ENCODE results near the gene ADPRM. TPM values are rescaled to one million over a fixed set of nuclear protein-coding genes. Genes with fewer than 3 reads are reported as not detected.

ADPRM gene
- polyA plus RNA-seq, 1 donor (not counting 4 experiments of a cell fraction or from before 2014, with no cell fraction given) = 15.0 TPM

DNA sequence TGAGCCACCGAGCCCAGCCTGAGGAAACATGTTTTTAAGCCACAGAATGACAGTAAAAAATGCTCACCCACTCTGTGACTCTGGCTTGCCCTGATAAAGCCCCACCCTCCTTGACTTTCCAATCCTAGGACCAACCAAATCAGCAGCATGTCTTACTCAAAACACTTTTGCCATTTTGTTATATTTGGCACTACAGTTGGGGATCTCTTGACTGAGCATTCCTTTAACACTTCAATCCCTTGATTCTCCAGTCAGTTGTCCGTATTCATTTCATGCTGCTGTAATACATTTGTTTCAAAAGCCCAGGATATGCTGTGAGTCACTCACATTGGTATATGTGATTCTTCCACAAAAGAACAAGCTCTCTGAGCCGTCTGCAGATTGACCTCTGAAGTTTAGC lies 48.4 kb upstream of the ADPRM start:
- H3K79me2 ChIP-seq (ENCODE audit: control insufficient read depth, insufficient read depth, low read length) = no peaks in the 10 kb centered on the region
- H3K4me1 ChIP-seq (ENCODE audit: control insufficient read depth, extremely low read depth, insufficient read depth, low read length) = no peaks in the 10 kb centered on the region
- no peaks in the 10 kb centered on the region for H3K9me1 ChIP-seq (ENCODE audit: control insufficient read depth, extremely low read depth, insufficient read depth, low read length)
- no peak overlapping the region for H3K4me2 ChIP-seq (ENCODE audit: control insufficient read depth, extremely low read depth, insufficient read depth, low read depth, low read length)
- H3K36me3 ChIP-seq (ENCODE audit: control insufficient read depth in 2 of 2, extremely low read depth in 1 of 2, insufficient read depth in 2 of 2, low read length in 2 of 2) = no peaks in the 10 kb centered on the region
- no peak overlapping the region for H2AFZ ChIP-seq (ENCODE audit: control insufficient read depth, low read length)
- FAIRE-seq = no peak
- no peak for DNase-seq (ENCODE audit: low read depth, low spot score)
- H3K27me3 ChIP-seq (ENCODE audit: control insufficient read depth, extremely low read depth, insufficient read depth, low read length) = no peaks in the 10 kb centered on the region
- dilution Hi-C loops (cut with MboI; ENCODE audit: extremely low pct_ligation_motif_present, low sequenced_read_pairs) = no loop called here
- no peak overlapping the region for H3K9ac ChIP-seq (ENCODE audit: control insufficient read depth, extremely low read depth, insufficient read depth, low read length)
- no peak for TF ChIP-seq EZH2 (IDR thresholded peaks at IDR 0.05; ENCODE audit: low read length)
- TF ChIP-seq, protein P1, sequence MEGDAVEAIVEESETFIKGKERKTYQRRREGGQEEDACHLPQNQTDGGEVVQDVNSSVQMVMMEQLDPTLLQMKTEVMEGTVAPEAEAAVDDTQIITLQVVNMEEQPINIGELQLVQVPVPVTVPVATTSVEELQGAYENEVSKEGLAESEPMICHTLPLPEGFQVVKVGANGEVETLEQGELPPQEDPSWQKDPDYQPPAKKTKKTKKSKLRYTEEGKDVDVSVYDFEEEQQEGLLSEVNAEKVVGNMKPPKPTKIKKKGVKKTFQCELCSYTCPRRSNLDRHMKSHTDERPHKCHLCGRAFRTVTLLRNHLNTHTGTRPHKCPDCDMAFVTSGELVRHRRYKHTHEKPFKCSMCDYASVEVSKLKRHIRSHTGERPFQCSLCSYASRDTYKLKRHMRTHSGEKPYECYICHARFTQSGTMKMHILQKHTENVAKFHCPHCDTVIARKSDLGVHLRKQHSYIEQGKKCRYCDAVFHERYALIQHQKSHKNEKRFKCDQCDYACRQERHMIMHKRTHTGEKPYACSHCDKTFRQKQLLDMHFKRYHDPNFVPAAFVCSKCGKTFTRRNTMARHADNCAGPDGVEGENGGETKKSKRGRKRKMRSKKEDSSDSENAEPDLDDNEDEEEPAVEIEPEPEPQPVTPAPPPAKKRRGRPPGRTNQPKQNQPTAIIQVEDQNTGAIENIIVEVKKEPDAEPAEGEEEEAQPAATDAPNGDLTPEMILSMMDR (optimal IDR thresholded peaks at IDR 0.05 in 1 of 3, IDR thresholded peaks at IDR 0.05 in 1 of 3, conservative IDR thresholded peaks at IDR 0.05 in 1 of 3; ENCODE audit: extremely low read depth in 1 of 3, insufficient read depth in 2 of 3, low read length in 3 of 3) = no peak
- no peaks in the 10 kb centered on the region for H4K20me1 ChIP-seq (ENCODE audit: control insufficient read depth, extremely low read depth, insufficient read depth, low read length)
- H3K4me3 ChIP-seq (ENCODE audit: control insufficient read depth in 2 of 3, extremely low read depth in 1 of 3, insufficient read depth in 2 of 3, low read depth in 1 of 3, low read length in 3 of 3) = no peak overlapping the region
- no peaks in the 10 kb centered on the region for H3K9me3 ChIP-seq (ENCODE audit: control insufficient read depth, low read depth, low read length)
- H3K27ac ChIP-seq (ENCODE audit: control insufficient read depth, insufficient read depth, low read length) = no peak overlapping the region

DNA sequence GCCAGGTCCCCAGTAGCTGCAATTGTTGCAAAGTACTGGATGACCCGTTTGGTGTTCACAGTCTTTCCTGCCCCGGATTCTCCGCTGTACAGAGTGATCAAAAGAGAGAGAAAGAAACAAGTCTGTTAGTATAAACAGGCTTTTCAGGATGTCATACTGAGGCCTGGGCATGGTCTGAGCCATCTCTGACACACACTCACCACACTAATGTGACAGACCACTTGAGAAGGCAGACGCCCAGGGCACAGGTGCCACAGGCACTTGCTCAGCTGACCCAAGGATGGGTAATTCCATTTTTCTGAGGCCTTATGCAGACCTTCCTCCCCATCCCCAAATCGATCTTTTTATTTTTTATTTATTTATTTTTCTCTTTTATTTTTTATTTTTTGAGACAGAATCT lies 47.8 kb upstream of the ADPRM start:
- H3K9me3 ChIP-seq (ENCODE audit: control insufficient read depth, low read depth, low read length) = no peaks in the 10 kb centered on the region

More for the DNA sequence above, 47.8 kb upstream of the ADPRM start:
- Histone ChIP-seq H3K4me3 (ENCODE audit: control insufficient read depth in 2 of 3, extremely low read depth in 1 of 3, insufficient read depth in 2 of 3, low read depth in 1 of 3, low read length in 3 of 3) (no peak overlapping the region), H3K79me2 (ENCODE audit: control insufficient read depth, insufficient read depth, low read length) (no peaks in the 10 kb centered on the region), H2AFZ (ENCODE audit: control insufficient read depth, low read length) (no peak overlapping the region), H3K27ac (ENCODE audit: control insufficient read depth, insufficient read depth, low read length) (no peak overlapping the region), H3K27me3 (ENCODE audit: control insufficient read depth, extremely low read depth, insufficient read depth, low read length) (no peaks in the 10 kb centered on the region), H3K4me1 (ENCODE audit: control insufficient read depth, extremely low read depth, insufficient read depth, low read length) (no peaks in the 10 kb centered on the region), H3K9me1 (ENCODE audit: control insufficient read depth, extremely low read depth, insufficient read depth, low read length) (no peaks in the 10 kb centered on the region), H3K9ac (ENCODE audit: control insufficient read depth, extremely low read depth, insufficient read depth, low read length) (no peak overlapping the region), H4K20me1 (ENCODE audit: control insufficient read depth, extremely low read depth, insufficient read depth, low read length) (no peaks in the 10 kb centered on the region), H3K36me3 (ENCODE audit: control insufficient read depth in 2 of 2, extremely low read depth in 1 of 2, insufficient read depth in 2 of 2, low read length in 2 of 2) (no peaks in the 10 kb centered on the region), H3K4me2 (ENCODE audit: control insufficient read depth, extremely low read depth, insufficient read depth, low read depth, low read length) (no peak overlapping the region)
- no peak for FAIRE-seq
- DNase-seq (ENCODE audit: low read depth, low spot score) = no peak
- no peak for TF ChIP-seq EZH2 (IDR thresholded peaks at IDR 0.05; ENCODE audit: low read length)
- TF ChIP-seq, protein P1 (optimal IDR thresholded peaks at IDR 0.05 in 1 of 3, IDR thresholded peaks at IDR 0.05 in 1 of 3, conservative IDR thresholded peaks at IDR 0.05 in 1 of 3; ENCODE audit: extremely low read depth in 1 of 3, insufficient read depth in 2 of 3, low read length in 3 of 3) = no peak
- dilution Hi-C loops (cut with MboI; ENCODE audit: extremely low pct_ligation_motif_present, low sequenced_read_pairs) = no loop called here
